NB4 (cell line): ENCODE data around the gene CC2D1A.

ENCODE experiments used
- DNase-seq: peaks from one replicate; pipeline ENCODE4 v3.0.0; 2010; ENCODE audit warnings: low read depth
- H3K4me3 ChIP-seq: one replicate; pipeline ENCODE4 v1.5.1; 2011; ENCODE audit warnings: mild to moderate bottlenecking, low read depth, low read length, moderate library complexity
- CTCF ChIP-seq: IDR thresholded peaks from one replicate; pipeline ENCODE4 v1.5.1; 2012; ENCODE audit warnings: low read depth, low read length
- MYC ChIP-seq: IDR thresholded peaks from 2 replicates; pipeline ENCODE4 v1.6.1; 2011; ENCODE audit warnings: low read depth, low read length
- POLR2A ChIP-seq: IDR thresholded peaks from 2 replicates; pipeline ENCODE4 v1.6.1; 2011; ENCODE audit warnings: mild to moderate bottlenecking; ENCODE audit not compliant: insufficient read length; ENCODE audit errors: extremely low read depth
- TF ChIP-seq, protein P1 (sequence below): IDR thresholded peaks from 2 replicates; pipeline ENCODE4 v1.6.1; 2011; ENCODE audit warnings: low read depth, low read length

Gene CC2D1A

GRCh38 chr19:13946414-13946813 lies 40.4 kb downstream of the CC2D1A start:
- no peak overlapping the region for H3K4me3 ChIP-seq
- TF ChIP-seq POLR2A: no peak
- no peak for DNase-seq

GRCh38 chr19:13951043-13951442 lies 45.0 kb downstream of the CC2D1A start:
- no peak for TF ChIP-seq MYC
- TF ChIP-seq, protein P1, sequence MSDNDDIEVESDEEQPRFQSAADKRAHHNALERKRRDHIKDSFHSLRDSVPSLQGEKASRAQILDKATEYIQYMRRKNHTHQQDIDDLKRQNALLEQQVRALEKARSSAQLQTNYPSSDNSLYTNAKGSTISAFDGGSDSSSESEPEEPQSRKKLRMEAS: no peak
- no peak for TF ChIP-seq CTCF
- no peak for TF ChIP-seq POLR2A
- DNase-seq: no peak
- no peak overlapping the region for H3K4me3 ChIP-seq

GRCh38 chr19:13951799-13952153 lies 45.8 kb downstream of the CC2D1A start:
- no peak for TF ChIP-seq MYC
- TF ChIP-seq, protein P1: no peak
- H3K4me3 ChIP-seq: peak overlapping the region; percentile 43
- DNase-seq: no peak

DNA sequence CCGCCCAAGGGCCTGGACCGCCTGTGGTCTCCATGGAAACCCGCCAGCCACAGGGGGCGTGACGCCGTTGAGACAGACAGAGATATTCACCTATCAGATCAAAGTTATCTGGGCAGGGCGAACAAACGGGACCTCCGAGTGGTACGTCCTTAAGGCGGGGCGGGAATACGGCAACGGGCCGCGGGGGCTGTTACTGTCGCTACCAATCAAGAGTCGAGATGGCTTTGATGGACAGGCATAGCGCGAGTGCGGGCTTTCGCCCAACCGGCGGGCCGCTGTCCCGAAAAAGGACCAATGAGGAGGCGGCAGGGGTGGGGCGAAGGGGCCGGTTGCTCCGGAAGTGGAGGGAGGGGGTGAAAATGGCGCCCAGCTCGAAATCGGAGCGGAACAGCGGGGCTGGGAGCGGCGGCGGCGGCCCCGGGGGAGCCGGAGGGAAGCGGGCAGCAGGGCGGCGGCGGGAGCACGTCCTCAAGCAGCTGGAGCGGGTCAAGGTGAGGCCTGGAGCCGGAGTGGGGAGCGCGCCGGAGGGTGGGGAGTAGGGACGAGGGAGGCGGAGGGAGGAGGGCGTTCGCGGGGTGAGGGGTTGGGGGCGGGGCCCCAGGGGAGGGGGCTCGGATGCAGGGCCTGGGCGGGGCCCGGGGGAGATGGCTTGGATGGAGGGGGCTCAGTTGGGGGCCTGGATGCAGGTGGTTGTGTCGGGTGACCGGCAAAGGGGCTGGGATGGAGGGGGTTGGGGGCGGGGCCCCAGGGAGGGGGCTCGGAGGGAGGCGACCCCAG lies 46.3 kb downstream of the CC2D1A start, which contains the start of gene DCAF15:
DCAF15 (plus strand) TSS at position 356 of the 777 bp plus-strand sequence; CDS start at position 360, 4 bp downstream.
- H3K4me3 ChIP-seq: peak within 1 kb of the TSS; percentile 79
- peak; percentile 99 for DNase-seq
- TF ChIP-seq, protein P1: no peak
- TF ChIP-seq POLR2A (peak; percentile 50), MYC (no peak)

GRCh38 chr19:13952931-13953531 lies 47.0 kb downstream of the CC2D1A start:
- peak; percentile 31 for DNase-seq
- peak overlapping the region; percentile 79 for H3K4me3 ChIP-seq
- TF ChIP-seq, protein P1: no peak
- TF ChIP-seq MYC: no peak
- no peak for TF ChIP-seq POLR2A
- no peak for TF ChIP-seq CTCF

- DNase-seq: no peak
- H3K4me3 ChIP-seq: no peak overlapping the region
- TF ChIP-seq, protein P1: no peak
- TF ChIP-seq CTCF (no peak), MYC (no peak), POLR2A (no peak)
Measured at GRCh38 chr19:13954185-13954584, 48.2 kb downstream of the CC2D1A start.

GRCh38 chr19:13955662-13956364 lies 49.8 kb downstream of the CC2D1A start:
- H3K4me3 ChIP-seq: no peak overlapping the region
- no peak for DNase-seq
- TF ChIP-seq POLR2A: no peak
- no peak for TF ChIP-seq CTCF
- TF ChIP-seq, protein P1: no peak
- TF ChIP-seq MYC: no peak
